OCI-LY7 (cell line): Measurements from ENCODE around the gene MKNK1. TPM values are rescaled to one million over a fixed set of nuclear protein-coding genes. Genes with fewer than 3 reads are reported as not detected.

ENCODE experiments used
- BruUV-seq: library from RNA; stranded (reverse); fragments of 400-500 nt; replicated peaks from 2 replicates; lab custom pipeline; 2021; lab: Mats Ljungman, UMichigan
- CTCF ChIA-PET: fragments of 300-600 bp; sonication (Branson Sonifier 250); formaldehyde crosslinking; loops from one replicate; lab custom pipeline; 2022; ENCODE audit warnings: antibody characterized with exemption; ENCODE audit not compliant: unreplicated experiment; lab: Charles Lee
- POLR2A ChIA-PET: fragments of 300-600 bp; sonication (Branson Sonifier 250); formaldehyde crosslinking; loops from one replicate; lab custom pipeline; 2022; ENCODE audit warnings: antibody characterized with exemption; lab: Charles Lee
- DNase-seq: peaks from one replicate; pipeline ENCODE4 v3.0.0-alpha.2; 2015; ENCODE audit warnings: low spot score
- H2AFZ ChIP-seq: fragments of 200-600 bp; sonication (generic), shearing (Covaris generic); 2 replicates; pipeline ENCODE4 v1.6.1; 2014; ENCODE audit warnings: mild to moderate bottlenecking, antibody characterized with exemption, low read length, moderate library complexity
- H3K27ac ChIP-seq: fragments of 200-600 bp; sonication (generic); 2 replicates; pipeline ENCODE4 v1.5.1; 2014; ENCODE audit warnings: mixed run types, low read depth, mild to moderate bottlenecking, moderate library complexity, low read length, inconsistent platforms; ENCODE audit not compliant: poor library complexity, severe bottlenecking
- H3K36me3 ChIP-seq: fragments of 200-600 bp; sonication (generic); 2 replicates; pipeline ENCODE4 v1.6.1; 2014; ENCODE audit warnings: mild to moderate bottlenecking, antibody characterized with exemption, low read length, moderate library complexity, mixed read lengths; ENCODE audit not compliant: insufficient read depth
- H3K4me1 ChIP-seq: fragments of 200-600 bp; sonication (generic); 2 replicates; pipeline ENCODE4 v1.5.1; 2014; ENCODE audit warnings: mild to moderate bottlenecking, low read length; ENCODE audit not compliant: insufficient read depth, poor library complexity, severe bottlenecking
- H3K4me2 ChIP-seq: fragments of 200-600 bp; sonication (generic); 2 replicates; pipeline ENCODE4 v1.6.1; 2014; ENCODE audit warnings: mild to moderate bottlenecking, low read length
- H3K4me3 ChIP-seq: fragments of 200-600 bp; sonication (generic); 2 replicates; pipeline ENCODE4 v1.5.1; 2014; ENCODE audit warnings: mild to moderate bottlenecking, low read depth, low read length; ENCODE audit not compliant: poor library complexity, severe bottlenecking
- H3K79me2 ChIP-seq: fragments of 200-600 bp; sonication (generic); 2 replicates; pipeline ENCODE4 v1.6.1; 2016; ENCODE audit warnings: low read depth, mild to moderate bottlenecking, low read length, moderate library complexity, mixed read lengths; ENCODE audit not compliant: insufficient read depth
- H3K9me2 ChIP-seq: fragments of 200-600 bp; sonication (generic); 2 replicates; pipeline ENCODE4 v1.6.1; 2016; ENCODE audit warnings: mild to moderate bottlenecking, low read length, mixed read lengths; ENCODE audit not compliant: insufficient read depth
- H3K9me3 ChIP-seq: fragments of 200-600 bp; sonication (generic); 2 replicates; pipeline ENCODE4 v1.6.1; 2014; ENCODE audit warnings: mild to moderate bottlenecking, mixed run types, low read length, mixed read lengths
- H4K20me1 ChIP-seq: fragments of 200-600 bp; sonication (generic); 2 replicates; pipeline ENCODE4 v1.6.1; 2014; ENCODE audit warnings: mild to moderate bottlenecking, antibody characterized with exemption, low read length, moderate library complexity, mixed read lengths; ENCODE audit not compliant: insufficient read depth
- EZH2phosphoT487 ChIP-seq: fragments of 200-600 bp; sonication (generic); IDR thresholded peaks from 2 replicates; pipeline ENCODE4 v1.6.1; 2018; ENCODE audit warnings: low read depth, borderline replicate concordance, mild to moderate bottlenecking, mixed run types, antibody characterized with exemption, low read length, moderate library complexity, mixed read lengths
- intact Hi-C: fragments of 100-400 bp; cut with micrococcal nuclease; formaldehyde crosslinking; loops from one replicate; pipeline ENCODE4 v1.10.0; 2022; ENCODE audit not compliant: unreplicated experiment
- total RNA-seq, 2 experiments: library from RNA; depleted of rRNA in 1 of 2; stranded (reverse); fragments of >200 nt in 1 of 2; shearing (Covaris generic) in 1 of 2; gene quantifications; 2 replicates each; pipeline ENCODE4 v1.2.3, GENCODE V29; 2014 to 2022
- TF ChIP-seq, protein P1 (sequence below): fragments of 200-600 bp; sonication (generic); conservative IDR thresholded peaks from 2 replicates; pipeline ENCODE4 v1.5.1; 2014; ENCODE audit warnings: mild to moderate bottlenecking, antibody characterized with exemption, low read length, moderate library complexity, mixed read lengths

The MKNK1 gene
- total RNA-seq, 2 experiments from 2014 or later, result 11.5 to 24.0 TPM

- DNase-seq, result no peak
- H3K4me3 ChIP-seq, result no peak overlapping the region
- no peaks in the 10 kb centered on the region for H3K9me3 ChIP-seq
- no peak overlapping the region for H3K4me2 ChIP-seq
- no TSS peak for BruUV-seq
- TF ChIP-seq EZH2phosphoT487, result no peak
- TF ChIP-seq, protein P1, sequence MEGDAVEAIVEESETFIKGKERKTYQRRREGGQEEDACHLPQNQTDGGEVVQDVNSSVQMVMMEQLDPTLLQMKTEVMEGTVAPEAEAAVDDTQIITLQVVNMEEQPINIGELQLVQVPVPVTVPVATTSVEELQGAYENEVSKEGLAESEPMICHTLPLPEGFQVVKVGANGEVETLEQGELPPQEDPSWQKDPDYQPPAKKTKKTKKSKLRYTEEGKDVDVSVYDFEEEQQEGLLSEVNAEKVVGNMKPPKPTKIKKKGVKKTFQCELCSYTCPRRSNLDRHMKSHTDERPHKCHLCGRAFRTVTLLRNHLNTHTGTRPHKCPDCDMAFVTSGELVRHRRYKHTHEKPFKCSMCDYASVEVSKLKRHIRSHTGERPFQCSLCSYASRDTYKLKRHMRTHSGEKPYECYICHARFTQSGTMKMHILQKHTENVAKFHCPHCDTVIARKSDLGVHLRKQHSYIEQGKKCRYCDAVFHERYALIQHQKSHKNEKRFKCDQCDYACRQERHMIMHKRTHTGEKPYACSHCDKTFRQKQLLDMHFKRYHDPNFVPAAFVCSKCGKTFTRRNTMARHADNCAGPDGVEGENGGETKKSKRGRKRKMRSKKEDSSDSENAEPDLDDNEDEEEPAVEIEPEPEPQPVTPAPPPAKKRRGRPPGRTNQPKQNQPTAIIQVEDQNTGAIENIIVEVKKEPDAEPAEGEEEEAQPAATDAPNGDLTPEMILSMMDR, result no peak
- H4K20me1 ChIP-seq, result no peaks in the 10 kb centered on the region; the same call in 1 of the 2 replicates
- H2AFZ ChIP-seq, result no peak overlapping the region
- H3K36me3 ChIP-seq, result no peaks in the 10 kb centered on the region
- no peaks in the 10 kb centered on the region for H3K4me1 ChIP-seq
- ChIA-PET POLR2A (no interaction called here), CTCF (interaction anchor here (1.4 kb wide), 1 partner anchor 43 kb away, joined by 3 read pairs; no protein-coding TSS in a partner anchor)
- H3K9me2 ChIP-seq, result no peaks in the 10 kb centered on the region
- intact Hi-C loops, result no loop called here
- H3K27ac ChIP-seq, result no peak overlapping the region
- H3K79me2 ChIP-seq, result no peaks in the 10 kb centered on the region
Observed at GRCh38 chr1:46520063-46520911, 83.8 kb downstream of the MKNK1 start.

DNA sequence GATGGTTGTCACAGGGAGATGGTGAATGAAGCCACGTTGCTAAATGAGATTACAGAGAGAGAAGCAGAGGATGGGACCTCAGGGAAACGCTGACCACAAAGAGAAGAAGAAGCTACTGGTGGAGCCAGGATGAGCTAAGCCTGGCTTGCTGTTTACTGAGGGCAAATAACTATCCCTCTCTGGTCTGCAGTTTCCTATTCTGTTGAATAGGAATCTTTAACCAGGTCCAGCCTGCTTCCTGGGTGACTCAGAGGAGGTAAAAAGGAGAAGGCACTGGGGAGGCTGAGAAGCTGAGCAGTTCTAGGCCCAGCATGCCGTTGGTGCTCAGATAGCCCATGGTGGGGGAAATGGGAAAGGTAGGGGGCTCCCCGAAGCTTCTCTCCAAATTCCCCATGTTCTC lies 84.9 kb downstream of the MKNK1 start:
- no peak overlapping the region for H2AFZ ChIP-seq
- H3K79me2 ChIP-seq, result no peaks in the 10 kb centered on the region
- no peaks in the 10 kb centered on the region for H3K9me2 ChIP-seq
- ChIA-PET CTCF (interaction anchor here (0.5 to 1.4 kb wide), 2 partner anchors 42 to 1042 kb away, joined by 3 read pairs; no protein-coding TSS in a partner anchor), POLR2A (no interaction called here)
- H3K4me1 ChIP-seq, result no peaks in the 10 kb centered on the region
- H3K27ac ChIP-seq, result no peak overlapping the region
- TF ChIP-seq EZH2phosphoT487, result no peak
- TF ChIP-seq, protein P1, result no peak
- H3K4me2 ChIP-seq, result no peak overlapping the region
- no peaks in the 10 kb centered on the region for H3K9me3 ChIP-seq
- H3K36me3 ChIP-seq, result no peaks in the 10 kb centered on the region
- no peak for DNase-seq
- H4K20me1 ChIP-seq, result no peaks in the 10 kb centered on the region; the same call in 1 of the 2 replicates
- no peak overlapping the region for H3K4me3 ChIP-seq
- no TSS peak for BruUV-seq
- intact Hi-C loops, result no loop called here

GRCh38 chr1:46517932-46518498 lies 86.1 kb downstream of the MKNK1 start:
- no peaks in the 10 kb centered on the region for H3K9me2 ChIP-seq
- TF ChIP-seq, protein P1, result no peak
- H3K4me3 ChIP-seq, result no peak overlapping the region
- intact Hi-C loops, result no loop called here
- H3K36me3 ChIP-seq, result no peaks in the 10 kb centered on the region
- BruUV-seq, result no TSS peak
- no peaks in the 10 kb centered on the region for H3K9me3 ChIP-seq
- no peaks in the 10 kb centered on the region for H3K4me1 ChIP-seq
- H3K79me2 ChIP-seq, result no peaks in the 10 kb centered on the region
- ChIA-PET POLR2A (no interaction called here), CTCF (no interaction called here)
- H4K20me1 ChIP-seq, result no peaks in the 10 kb centered on the region
- no peak overlapping the region for H3K27ac ChIP-seq
- H3K4me2 ChIP-seq, result no peak overlapping the region
- no peak overlapping the region for H2AFZ ChIP-seq
- DNase-seq, result no peak
